M059J (cell line): ENCODE results near the gene CRACDL. TPM values are rescaled to one million over a fixed set of nuclear protein-coding genes. Genes with fewer than 3 reads are reported as not detected.

ENCODE experiments used
- DNase-seq: peaks from one replicate; pipeline ENCODE4 v3.0.0-alpha.2; 2012; ENCODE audit warnings: low read depth
- total RNA-seq: library from RNA; depleted of rRNA; stranded (reverse); fragments of >200 nt; shearing (Covaris generic); gene quantifications from 2 replicates; pipeline ENCODE4 v1.2.3, GENCODE V29; 2014

CRACDL gene
- total RNA-seq, 1 experiment from 2014 or later, result not detected

DNA sequence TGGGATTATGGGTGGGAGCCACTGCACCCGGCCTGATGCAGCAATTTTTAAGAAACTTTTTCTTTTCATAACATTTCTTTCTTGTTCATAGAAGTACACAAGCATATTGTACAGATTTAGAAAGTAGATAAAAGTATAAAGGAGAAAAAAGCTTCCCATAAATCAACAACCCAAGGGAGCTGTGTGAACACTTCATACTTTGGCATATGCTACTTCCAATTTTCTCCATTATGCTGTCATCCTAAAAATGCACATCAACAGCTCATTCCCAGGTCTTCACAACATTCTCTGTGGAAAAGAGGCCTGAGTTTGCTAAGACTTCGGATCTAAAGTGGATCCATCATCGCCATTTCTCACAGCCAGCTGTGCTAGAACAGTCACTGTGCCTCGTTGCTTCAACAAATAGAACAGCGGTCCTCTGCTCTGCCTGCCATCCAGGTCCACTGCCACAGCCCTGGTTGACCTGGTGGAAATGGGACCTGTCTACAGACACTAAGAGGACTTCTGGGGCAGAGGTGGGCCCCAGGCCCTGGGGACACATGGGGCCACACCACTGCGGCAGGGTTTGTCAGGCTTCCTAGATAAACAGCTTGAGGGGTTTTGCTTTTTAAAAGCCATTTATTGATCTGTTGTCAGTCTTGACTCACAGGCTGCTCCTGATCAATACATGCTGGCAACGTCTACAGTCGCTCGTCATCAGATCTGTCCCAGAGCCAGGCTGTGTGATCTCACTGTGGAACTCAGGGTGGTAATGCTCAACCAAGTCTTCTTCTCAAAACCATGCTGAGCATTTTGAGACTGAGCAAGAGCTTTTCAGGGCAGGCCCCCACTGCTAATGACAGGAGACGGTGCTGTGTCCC, 132.4 kb downstream of the CRACDL start:
- no peak for DNase-seq

DNA sequence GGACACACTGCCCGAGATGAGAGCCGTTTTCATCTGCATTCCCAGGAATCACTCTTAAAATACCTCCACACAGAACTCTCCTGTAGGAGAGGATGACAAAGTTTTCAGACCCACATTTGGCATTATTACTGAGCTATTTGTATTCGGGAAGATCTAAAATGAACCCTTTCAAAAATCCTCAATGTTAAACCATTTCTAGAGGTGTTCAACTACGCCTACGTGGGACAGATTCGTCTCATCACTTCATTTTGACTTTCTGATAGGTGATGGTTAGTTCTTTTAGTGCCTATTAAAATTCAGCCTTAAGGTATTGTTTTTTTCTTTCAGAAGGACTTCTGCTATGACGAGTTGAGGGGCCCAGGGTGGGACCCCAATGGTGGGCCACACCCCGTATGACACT, 133.7 kb downstream of the CRACDL start:
- DNase-seq, result no peak

DNA sequence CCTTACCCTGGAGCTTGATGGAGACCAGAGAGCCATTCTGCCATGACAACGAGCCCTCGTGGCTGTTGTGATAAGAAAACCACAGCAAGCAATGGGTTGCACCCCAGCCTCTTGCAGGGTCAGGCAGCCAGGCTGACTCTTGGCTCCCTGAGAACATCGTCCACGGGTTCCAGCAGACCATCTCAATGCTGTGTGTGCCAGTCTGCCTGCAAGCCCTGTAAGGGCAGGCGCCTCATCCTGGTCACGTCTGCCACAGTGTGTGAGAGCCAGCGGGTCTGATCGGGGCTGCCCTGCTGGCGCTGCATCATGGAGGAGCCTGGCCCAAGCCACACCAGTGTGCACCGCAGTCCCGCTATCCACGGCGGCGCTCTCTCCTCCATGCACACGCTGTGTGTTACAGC, 134.1 kb downstream of the CRACDL start:
- no peak for DNase-seq

GRCh38 chr2:98801286-98801685, 134.7 kb downstream of the CRACDL start:
- no peak for DNase-seq

DNA sequence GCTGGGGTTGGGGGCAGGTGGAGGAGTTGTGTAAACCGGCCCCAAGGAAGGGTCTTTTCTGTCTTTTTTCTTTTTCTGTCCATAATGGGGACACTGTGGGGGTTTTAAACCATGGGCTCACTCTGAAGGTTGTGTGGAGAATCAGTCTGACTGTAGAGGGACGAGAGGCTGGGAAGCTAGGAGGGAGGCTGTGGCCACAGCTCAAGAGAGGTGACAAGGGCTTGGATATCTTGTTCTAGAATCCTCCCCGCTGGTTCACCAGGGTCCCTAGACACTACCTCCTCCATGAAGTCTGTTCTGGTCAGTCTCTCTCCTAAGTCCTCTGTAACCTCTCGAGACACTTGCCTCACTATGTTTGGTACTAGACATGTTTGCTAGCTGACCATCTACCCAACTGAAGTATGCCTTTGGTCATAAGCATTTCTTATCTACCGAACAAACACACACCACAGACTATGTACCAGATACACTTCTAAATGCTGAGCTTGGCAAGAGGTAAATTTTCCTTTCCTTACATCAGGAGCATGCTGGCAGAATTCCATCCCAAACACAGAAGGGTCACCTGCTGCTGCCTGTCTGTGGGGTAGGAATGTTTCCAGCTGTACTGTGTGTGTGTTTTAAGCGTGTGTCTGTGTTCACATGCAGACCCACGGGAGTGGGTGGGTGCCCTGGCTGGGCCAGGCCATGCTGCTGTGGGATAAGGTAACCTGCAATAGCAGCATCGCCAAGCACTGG, 135.5 kb downstream of the CRACDL start:
- no peak for DNase-seq

GRCh38 chr2:98799375-98800329, 136.4 kb downstream of the CRACDL start:
- DNase-seq, result no peak

DNA sequence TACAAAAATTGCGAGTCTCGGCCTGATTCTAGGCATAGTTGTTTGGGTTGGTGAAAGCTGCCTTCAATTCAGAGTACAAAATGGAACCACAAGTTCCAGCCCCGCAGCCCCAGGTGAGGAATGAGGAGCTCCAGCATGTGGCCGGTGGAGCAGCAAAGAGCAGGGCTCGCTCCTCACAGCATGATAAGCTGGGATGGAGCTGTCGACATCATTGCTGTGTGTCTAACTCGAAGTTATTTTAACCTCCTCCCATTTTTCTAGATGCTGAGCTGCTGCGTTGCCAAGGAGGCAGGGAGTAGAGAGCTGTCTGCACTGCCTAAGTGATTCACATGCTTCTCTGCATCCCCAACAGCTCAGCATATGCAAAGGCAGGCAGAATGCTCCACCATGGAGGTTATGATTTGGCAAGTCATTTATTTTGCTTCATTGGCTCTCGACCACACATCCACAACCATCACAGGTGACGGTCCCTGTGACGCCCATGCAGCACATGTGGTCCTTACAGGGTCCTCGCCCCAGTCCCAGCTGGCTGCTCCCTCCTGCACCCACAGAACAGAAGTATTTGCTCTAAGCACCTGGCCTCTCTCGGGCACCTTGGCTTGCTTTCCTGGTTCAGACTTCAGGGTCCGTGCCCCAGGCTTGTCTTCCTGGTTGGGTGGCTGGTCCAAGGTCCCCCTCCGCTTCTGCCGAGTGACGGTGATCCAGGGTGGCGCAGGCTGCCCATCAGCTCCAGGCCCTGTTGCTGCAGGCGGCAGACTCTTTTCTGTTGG, 139.1 kb downstream of the CRACDL start:
- DNase-seq, result no peak

- no peak for DNase-seq
Measured at GRCh38 chr2:98795891-98796676, 139.9 kb downstream of the CRACDL start.

DNA sequence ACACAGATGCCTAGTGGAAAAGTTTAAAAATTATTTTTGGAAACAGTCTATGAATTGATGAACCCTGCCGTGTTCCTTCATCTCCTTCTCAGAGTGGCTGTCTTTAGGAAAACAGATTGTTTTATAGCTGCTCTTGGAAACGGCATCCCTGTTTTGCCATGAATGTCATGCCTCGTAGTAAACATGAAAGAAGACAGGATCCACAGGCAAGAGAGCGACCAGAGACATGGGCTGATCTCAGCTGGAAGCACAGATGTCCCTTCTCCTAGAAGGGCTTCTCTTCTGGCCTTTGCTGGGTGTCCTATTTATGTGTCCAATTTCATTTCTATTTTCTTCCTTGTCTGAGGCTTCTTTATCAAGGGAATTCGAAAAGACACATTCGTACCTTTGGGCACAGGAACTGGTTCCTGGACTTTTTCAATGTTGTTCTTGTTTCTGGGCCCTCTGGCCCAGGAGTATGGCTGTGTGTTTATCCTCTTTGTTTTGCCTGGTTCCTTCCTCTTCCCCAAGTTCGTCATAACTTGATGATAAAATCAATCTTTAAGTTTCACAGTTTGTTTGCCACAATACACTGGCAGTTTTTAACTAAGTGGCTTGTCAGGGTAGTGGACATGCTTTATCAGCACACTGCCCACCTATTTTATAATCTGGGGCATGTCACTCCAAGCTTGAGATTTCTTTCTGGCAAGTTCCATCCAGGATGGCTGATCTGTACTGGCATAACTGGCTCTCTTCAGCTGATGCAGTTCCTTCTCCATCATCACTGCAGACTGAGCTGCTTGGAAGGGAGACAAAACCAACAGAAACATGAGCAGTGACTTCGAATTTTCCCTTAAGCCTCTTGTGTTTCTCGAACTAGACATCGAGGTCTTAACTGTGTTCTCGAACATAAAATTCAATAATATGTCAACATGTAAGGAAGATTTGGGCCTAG, 141.9 kb downstream of the CRACDL start:
- DNase-seq, result no peak

GRCh38 chr2:98793275-98793674, 142.8 kb downstream of the CRACDL start:
- DNase-seq, result no peak

- DNase-seq, result no peak
Measured at GRCh38 chr2:98790221-98790620, 145.8 kb downstream of the CRACDL start.

DNA sequence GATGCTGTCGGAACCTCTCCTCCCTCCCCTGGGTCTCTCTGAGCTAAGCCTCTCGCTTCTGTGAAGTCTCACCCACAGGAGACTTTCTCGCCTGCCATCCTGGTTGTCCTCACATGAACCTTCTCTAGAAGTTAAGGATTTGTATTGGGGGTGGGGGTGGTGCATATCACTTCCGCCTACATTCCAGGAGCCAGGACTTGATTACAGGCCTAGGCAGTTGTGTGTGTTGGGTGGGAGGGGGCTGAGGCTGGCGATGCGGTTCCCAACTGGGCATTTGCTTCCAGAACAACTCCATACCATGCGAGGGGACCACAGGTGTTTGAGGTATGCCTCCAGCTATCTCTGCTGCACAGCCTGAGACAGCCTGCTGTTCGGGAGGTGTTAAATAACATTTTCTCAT, 148.3 kb downstream of the CRACDL start:
- DNase-seq, result no peak

GRCh38 chr2:98786179-98786578, 149.8 kb downstream of the CRACDL start:
- DNase-seq, result no peak

DNA sequence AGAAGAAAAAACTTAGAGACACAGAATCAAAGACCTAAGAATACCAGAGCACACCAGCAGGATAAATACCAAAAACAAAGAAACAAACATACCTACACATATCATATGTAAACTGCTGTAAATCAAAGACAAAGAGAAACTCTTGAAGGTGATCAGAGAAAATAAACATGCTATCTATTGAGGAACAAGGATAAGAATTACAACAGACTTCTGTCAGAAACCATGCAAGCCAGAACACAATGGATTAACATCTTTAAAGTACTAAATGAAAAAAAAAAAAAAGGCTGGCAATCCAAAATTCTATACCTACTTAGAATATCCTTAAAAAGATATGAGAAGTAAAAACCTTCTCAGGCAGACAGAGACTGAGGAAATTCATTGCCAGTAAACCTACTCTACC, 153.5 kb downstream of the CRACDL start:
- no peak for DNase-seq

GRCh38 chr2:98781822-98782221, 154.2 kb downstream of the CRACDL start:
- no peak for DNase-seq

- DNase-seq, result no peak
Measured at GRCh38 chr2:98778741-98779483, 157.1 kb downstream of the CRACDL start.

DNA sequence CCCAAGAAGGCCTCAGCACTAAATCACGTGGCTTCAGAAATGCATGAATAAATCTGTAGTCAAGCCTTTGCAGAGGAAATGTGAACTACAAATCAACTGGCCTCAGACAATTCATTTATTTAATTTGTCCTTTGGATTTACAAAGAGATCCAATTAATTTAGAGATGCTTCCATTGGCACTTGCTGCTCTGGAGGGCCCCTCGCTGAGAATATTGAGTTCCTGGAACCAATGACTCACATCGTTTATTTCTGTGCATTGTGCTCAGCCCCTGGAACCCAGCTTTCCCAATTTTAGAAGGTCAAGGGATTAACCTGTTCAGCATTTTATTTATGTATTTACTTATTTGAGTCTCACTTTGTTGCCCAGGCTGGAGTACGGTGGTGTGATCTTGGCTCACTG, 157.9 kb downstream of the CRACDL start:
- no peak for DNase-seq

GRCh38 chr2:98777710-98778109, 158.3 kb downstream of the CRACDL start:
- no peak for DNase-seq

DNA sequence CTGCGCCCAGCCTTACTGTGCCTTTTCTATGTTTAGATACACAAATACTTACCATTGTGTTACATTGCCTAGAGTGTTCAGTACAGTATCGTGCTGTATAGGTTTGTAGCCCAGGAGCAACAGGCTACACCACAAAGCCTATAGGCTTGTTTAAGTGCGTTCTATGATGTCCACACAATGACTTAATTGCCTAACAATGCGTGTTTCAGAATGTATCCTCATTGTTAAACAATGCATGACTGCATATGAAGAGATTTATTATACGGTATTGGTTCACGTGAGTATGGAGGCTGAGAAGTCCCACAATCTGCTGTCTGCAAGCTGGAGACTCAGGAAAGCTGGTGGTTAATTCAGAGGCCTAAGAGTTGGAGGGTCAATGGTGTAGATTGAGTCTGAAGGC, 158.9 kb downstream of the CRACDL start:
- DNase-seq, result no peak
